Skeletal muscle tissue (tissue), 4 donors: ENCODE measurements around the gene R3HDM1. TPM values are rescaled to one million over a fixed set of nuclear protein-coding genes. Genes with fewer than 3 reads are reported as not detected.
"Not testable (repeated sequence)": the region's sequence is repeated elsewhere in the genome, so short reads cannot be mapped to it uniquely, and the experiment has no call there.

Experiments used
- H3K27ac ChIP-seq: one replicate; pipeline ENCODE4 v1.7.0; 2013; ENCODE audit warnings: mild to moderate bottlenecking, low read depth, low read length, inconsistent platforms
- H3K27me3 ChIP-seq, 3 donors: one replicate each; pipeline ENCODE4 v1.7.0; 2013; ENCODE audit warnings: low read length in 3 of 3; ENCODE audit not compliant: control insufficient read depth in 3 of 3, insufficient read depth in 3 of 3
- H3K36me3 ChIP-seq, 3 donors: one replicate each; pipeline ENCODE4 v1.7.0; 2013; ENCODE audit warnings: low read length in 3 of 3; ENCODE audit not compliant: control insufficient read depth in 3 of 3, insufficient read depth in 3 of 3
- H3K4me1 ChIP-seq, 3 donors: one replicate each; pipeline ENCODE4 v1.7.0; 2013; ENCODE audit warnings: low read length in 3 of 3, mild to moderate bottlenecking in 3 of 3; ENCODE audit not compliant: control insufficient read depth in 3 of 3, insufficient read depth in 3 of 3
- H3K4me3 ChIP-seq, 3 donors: one replicate each; pipeline ENCODE4 v1.7.0; 2013; ENCODE audit warnings: low read length in 3 of 3
- H3K9ac ChIP-seq, 3 donors: one replicate each; pipeline ENCODE4 v1.7.0; 2013; ENCODE audit warnings: low read length in 3 of 3, mild to moderate bottlenecking in 3 of 3, moderate library complexity in 2 of 3, low read depth in 1 of 3
- H3K9me3 ChIP-seq, 3 donors: one replicate each; pipeline ENCODE4 v1.7.0; 2013; ENCODE audit warnings: low read length in 3 of 3; ENCODE audit not compliant: control insufficient read depth in 3 of 3
- total RNA-seq: library from RNA; depleted of rRNA; stranded (reverse); fragments of >200 nt; gene quantifications from one replicate; pipeline ENCODE4 v1.2.3, GENCODE V29; 2014
- donor health status: Osteomylitis.

R3HDM1 gene
- total RNA-seq, 1 donor from 2014 or later = 9.9 TPM

GRCh38 chr2:135600915-135601314 is 69.6 kb downstream of the R3HDM1 start:
- Histone ChIP-seq H3K36me3 (peaks cover 0 to 3% (median 3%) of the 10 kb centered on the region in 3 donors), H3K4me3 (no peak overlapping the region), H3K27me3 (no peaks in the 10 kb centered on the region), H3K9me3 (no peaks in the 10 kb centered on the region), H3K4me1 (no peaks in the 10 kb centered on the region), H3K27ac (no peak overlapping the region), H3K9ac (no peak overlapping the region)

GRCh38 chr2:135603543-135603942 is 72.3 kb downstream of the R3HDM1 start:
- Histone ChIP-seq H3K4me3 (no peak overlapping the region), H3K36me3 (peaks cover 0 to 3% (median 3%) of the 10 kb centered on the region in 3 donors), H3K4me1 (no peaks in the 10 kb centered on the region), H3K27ac (no peak overlapping the region), H3K9me3 (no peaks in the 10 kb centered on the region), H3K9ac (no peak overlapping the region), H3K27me3 (no peaks in the 10 kb centered on the region)

- Histone ChIP-seq H3K27me3 (no peaks in the 10 kb centered on the region), H3K36me3 (peaks cover 0 to 3% (median 3%) of the 10 kb centered on the region in 3 donors), H3K9ac (no peak overlapping the region), H3K4me3 (no peak overlapping the region), H3K4me1 (no peaks in the 10 kb centered on the region), H3K27ac (no peak overlapping the region), H3K9me3 (no peaks in the 10 kb centered on the region)
Measured at GRCh38 chr2:135607561-135607960, 76.3 kb downstream of the R3HDM1 start.

GRCh38 chr2:135612319-135612718 is 81.0 kb downstream of the R3HDM1 start:
- Histone ChIP-seq H3K27me3 (no peaks in the 10 kb centered on the region), H3K9ac (no peak overlapping the region), H3K9me3 (no peaks in the 10 kb centered on the region), H3K27ac (no peak overlapping the region), H3K36me3 (peaks cover 0 to 2% (median 0%) of the 10 kb centered on the region in 3 donors), H3K4me1 (no peaks in the 10 kb centered on the region), H3K4me3 (no peak overlapping the region)

- H3K9me3 ChIP-seq = no peaks in the 10 kb centered on the region
- no peak overlapping the region for H3K27ac ChIP-seq
- H3K27me3 ChIP-seq = no peaks in the 10 kb centered on the region
- H3K4me3 ChIP-seq = no peak overlapping the region
- H3K36me3 ChIP-seq = peaks cover 0 to 2% (median 0%) of the 10 kb centered on the region in 3 donors
- no peak overlapping the region for H3K9ac ChIP-seq
- no peaks in the 10 kb centered on the region for H3K4me1 ChIP-seq
Measured at GRCh38 chr2:135615404-135615803, 84.1 kb downstream of the R3HDM1 start.

- Histone ChIP-seq H3K9ac (no peak overlapping the region), H3K36me3 (peaks cover 0 to 3% (median 2%) of the 10 kb centered on the region in 3 donors), H3K27me3 (no peaks in the 10 kb centered on the region), H3K4me3 (no peak overlapping the region), H3K27ac (no peak overlapping the region), H3K9me3 (no peaks in the 10 kb centered on the region), H3K4me1 (no peaks in the 10 kb centered on the region)
Measured at GRCh38 chr2:135617501-135618015, 86.3 kb downstream of the R3HDM1 start.

- Histone ChIP-seq H3K27me3 (no peaks in the 10 kb centered on the region), H3K4me1 (no peaks in the 10 kb centered on the region), H3K9ac (no peak overlapping the region), H3K9me3 (no peaks in the 10 kb centered on the region), H3K36me3 (peaks cover 0 to 3% (median 0%) of the 10 kb centered on the region in 3 donors), H3K4me3 (no peak overlapping the region), H3K27ac (no peak overlapping the region)
Measured at GRCh38 chr2:135620198-135620597, 88.9 kb downstream of the R3HDM1 start.

- no peak overlapping the region for H3K27ac ChIP-seq
- H3K4me1 ChIP-seq = no peaks in the 10 kb centered on the region
- H3K9me3 ChIP-seq = no peaks in the 10 kb centered on the region
- H3K4me3 ChIP-seq = no peak overlapping the region
- H3K9ac ChIP-seq = no peak overlapping the region
- H3K27me3 ChIP-seq = no peaks in the 10 kb centered on the region
- peaks cover 0 to 4% (median 0%) of the 10 kb centered on the region in 3 donors for H3K36me3 ChIP-seq
Measured at GRCh38 chr2:135629520-135629919, 98.2 kb downstream of the R3HDM1 start.

- not testable (repeated sequence) for H3K9me3 ChIP-seq, H3K9ac ChIP-seq, H3K4me3 ChIP-seq, H3K27me3 ChIP-seq, H3K36me3 ChIP-seq, H3K4me1 ChIP-seq, H3K27ac ChIP-seq
Measured at GRCh38 chr2:135630034-135630433, 98.8 kb downstream of the R3HDM1 start.

GRCh38 chr2:135630488-135630887 is 99.2 kb downstream of the R3HDM1 start:
- H3K4me3 ChIP-seq = no peak overlapping the region
- no peaks in the 10 kb centered on the region for H3K9me3 ChIP-seq
- no peaks in the 10 kb centered on the region for H3K27me3 ChIP-seq
- no peak overlapping the region for H3K27ac ChIP-seq
- no peaks in the 10 kb centered on the region for H3K4me1 ChIP-seq
- peaks cover 0 to 4% (median 3%) of the 10 kb centered on the region in 3 donors for H3K36me3 ChIP-seq
- no peak overlapping the region for H3K9ac ChIP-seq
